ENCODE results near the gene SLC5A10. TPM values are rescaled to one million over a fixed set of nuclear protein-coding genes. Genes with fewer than 3 reads are reported as not detected.

The SLC5A10 gene
- total and polyA plus RNA-seq, 2 experiments from 2014 or later, result 0.10 TPM; not detected in 1

GRCh38 chr17:18959845-18960240 lies 7.9 kb downstream of the SLC5A10 start (continued):
- TF ChIP-seq ZNF331 (CRISPR knock-in tag; IDR thresholded peaks at IDR 0.05; ENCODE audit: low read depth) (no peak), POLR2AphosphoS5 (IDR thresholded peaks at IDR 0.05; ENCODE audit: low read depth) (no peak), ZNF462 (CRISPR knock-in tag; IDR thresholded peaks at IDR 0.05) (no peak), ZNF114 (CRISPR knock-in tag; IDR thresholded peaks at IDR 0.05) (no peak), EZH2phosphoT487 (IDR thresholded peaks at IDR 0.05; ENCODE audit: unreplicated experiment) (no peak)

GRCh38 chr17:18960241-18960665 lies 8.3 kb downstream of the SLC5A10 start:
- H3K27me3 Mint-ChIP-seq (ENCODE audit: insufficient read depth, low read depth, poor library complexity), result peaks cover 4% of the 10 kb centered on the region
- Histone ChIP-seq H3K36me3 (ENCODE audit: insufficient read depth) (no peaks in the 10 kb centered on the region), H3K4me1 (ENCODE audit: insufficient read depth) (no peaks in the 10 kb centered on the region; the same call in 1 of the 2 replicates), H3F3A (replicated peaks; ENCODE audit: low read depth) (no peaks in the 10 kb centered on the region), H3K9me2 (ENCODE audit: insufficient read depth) (no peaks in the 10 kb centered on the region), H4K20me1 (replicated peaks; ENCODE audit: insufficient read depth) (no peaks in the 10 kb centered on the region), H3K79me2 (replicated peaks; ENCODE audit: insufficient read depth) (no peaks in the 10 kb centered on the region), H3K4me2 (no peak overlapping the region), H2AFZ (no peak overlapping the region), H3K27ac (ENCODE audit: low read depth) (no peak overlapping the region), H3K4me3 (no peak overlapping the region), H3K27me3 (ENCODE audit: insufficient read depth) (no peaks in the 10 kb centered on the region)
- H3K9me3 Mint-ChIP-seq, result no peaks in the 10 kb centered on the region
- no peak for DNase-seq (ENCODE audit: low spot score)
- H3K27ac Mint-ChIP-seq, result no peak overlapping the region
- H3K4me1 Mint-ChIP-seq, result peaks cover 7% of the 10 kb centered on the region
- H3K36me3 Mint-ChIP-seq (ENCODE audit: low read depth), result no peaks in the 10 kb centered on the region; the same call in 2 of the 3 replicates
- no peak overlapping the region; the same call in 2 of the 3 replicates for H3K4me3 Mint-ChIP-seq
- ATAC-seq, result no peak
- TF ChIP-seq EZH2phosphoT487 (IDR thresholded peaks at IDR 0.05; ENCODE audit: unreplicated experiment), result no peak
- no peak for TF ChIP-seq POLR2AphosphoS5 (IDR thresholded peaks at IDR 0.05; ENCODE audit: low read depth)
- TF ChIP-seq CREB1 (CRISPR knock-in tag; IDR thresholded peaks at IDR 0.05; ENCODE audit: low read depth), result no peak
- TF ChIP-seq EZH2 (IDR thresholded peaks at IDR 0.05; ENCODE audit: low read depth, unreplicated experiment), result no peak
- no peak for TF ChIP-seq STAT1 (IDR thresholded peaks at IDR 0.05; ENCODE audit: unreplicated experiment)
- no peak for TF ChIP-seq ZNF462 (CRISPR knock-in tag; IDR thresholded peaks at IDR 0.05)

Data from GM23338 (cell line).